Measurements from ENCODE around the gene IFNA21.
"Not testable (repeated sequence)": the region's sequence is repeated elsewhere in the genome, so short reads cannot be mapped to it uniquely, and the experiment has no call there.

The IFNA21 gene

GRCh38 chr9:21166560-21166959 is at the start of gene IFNA21:
TSS of gene IFNA21 (minus strand) at chr9:21166660. CDS start at chr9:21166612, 48 bp downstream.
- not testable (repeated sequence) for DNase-seq (ENCODE audit: low spot score)

GRCh38 chr9:21213411-21214326 is 47.2 kb upstream of the IFNA21 start:
- DNase-seq (ENCODE audit: low spot score): not testable (repeated sequence)

DNA sequence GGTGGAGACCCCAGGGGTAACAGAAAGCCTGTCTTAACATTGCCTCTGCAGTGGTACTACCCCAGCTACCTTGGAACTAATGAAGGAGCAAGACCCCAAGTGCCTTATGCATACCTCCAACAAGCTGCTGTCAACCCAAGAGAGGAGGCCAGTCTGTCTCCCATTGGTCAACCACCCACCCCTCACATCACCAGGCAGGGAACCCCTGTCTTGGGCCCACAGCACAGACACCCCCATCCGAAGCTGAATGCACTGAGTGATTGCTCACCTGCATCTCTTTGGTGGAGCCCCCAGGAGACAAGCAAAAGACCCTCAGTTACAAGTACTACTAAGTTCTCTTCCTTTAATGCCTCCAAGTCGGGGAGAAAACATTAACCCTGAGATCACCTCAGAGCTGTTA is 45.7 kb upstream of the IFNA21 start:
- not testable (repeated sequence) for DNase-seq (ENCODE audit: low spot score)

GRCh38 chr9:21210782-21211181 is 44.3 kb upstream of the IFNA21 start:
- not testable (repeated sequence) for DNase-seq (ENCODE audit: low spot score)

GRCh38 chr9:21210311-21210710 is 43.9 kb upstream of the IFNA21 start:
- no peak for DNase-seq (ENCODE audit: low spot score)

DNA sequence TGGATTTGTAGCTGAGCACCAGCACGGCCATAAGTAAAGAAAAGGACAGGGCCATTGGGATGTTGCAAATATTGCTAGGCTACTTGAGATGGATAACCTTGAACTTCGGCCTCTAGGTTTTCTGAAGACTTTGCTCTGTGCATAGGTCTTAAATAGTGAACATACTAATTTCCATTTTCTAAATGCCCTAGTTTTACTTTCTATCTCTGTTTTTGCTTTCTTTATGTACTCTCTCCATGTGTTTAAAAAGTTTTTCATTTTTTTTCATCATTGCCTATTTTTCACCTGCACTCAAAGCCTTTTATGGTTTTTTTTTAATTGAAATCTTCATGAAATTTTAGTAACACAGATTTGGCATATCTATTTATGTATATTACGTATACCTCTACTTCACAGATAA is 40.6 kb upstream of the IFNA21 start, which contains the start of gene IFNA10:
Gene IFNA10 (minus strand): TSS at position 101 of the 400 bp plus-strand sequence. CDS start 46 bp downstream, at position 55.
- not testable (repeated sequence) for DNase-seq (ENCODE audit: low spot score)

- DNase-seq (ENCODE audit: low spot score): no peak
Observed at GRCh38 chr9:21205204-21205603, 38.7 kb upstream of the IFNA21 start.

GRCh38 chr9:21202105-21202504 is 35.6 kb upstream of the IFNA21 start, which contains the start of gene IFNA7:
TSS of gene IFNA7 (minus strand) at chr9:21202205. CDS start at chr9:21202165, 40 bp downstream.
- DNase-seq (ENCODE audit: low spot score): not testable (repeated sequence)

- DNase-seq (ENCODE audit: low spot score): not testable (repeated sequence)
Observed at GRCh38 chr9:21194867-21195776, 28.7 kb upstream of the IFNA21 start.

DNA sequence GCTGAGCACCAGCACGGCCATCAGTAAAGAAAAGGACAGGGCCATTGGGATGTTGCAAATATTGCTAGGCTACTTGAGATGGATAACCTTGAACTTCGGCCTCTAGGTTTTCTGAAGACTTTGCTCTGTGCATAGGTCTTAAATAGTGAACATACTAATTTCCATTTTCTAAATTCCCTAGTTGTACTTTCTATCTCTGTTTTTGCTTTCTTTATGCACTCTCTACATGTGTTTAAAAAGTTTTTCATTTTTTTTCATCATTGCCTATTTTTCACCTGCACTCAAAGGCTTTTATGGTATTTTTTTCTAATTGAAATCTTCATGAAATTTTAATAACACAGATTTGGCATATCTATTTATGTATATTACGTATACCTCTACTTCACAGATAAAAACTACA is 21.0 kb upstream of the IFNA21 start, which contains the start of gene IFNA4:
Gene IFNA4 (minus strand): TSS at position 101 of the 400 bp plus-strand sequence. CDS start 56 bp downstream, at position 45.
- DNase-seq (ENCODE audit: low spot score): not testable (repeated sequence)

DNA sequence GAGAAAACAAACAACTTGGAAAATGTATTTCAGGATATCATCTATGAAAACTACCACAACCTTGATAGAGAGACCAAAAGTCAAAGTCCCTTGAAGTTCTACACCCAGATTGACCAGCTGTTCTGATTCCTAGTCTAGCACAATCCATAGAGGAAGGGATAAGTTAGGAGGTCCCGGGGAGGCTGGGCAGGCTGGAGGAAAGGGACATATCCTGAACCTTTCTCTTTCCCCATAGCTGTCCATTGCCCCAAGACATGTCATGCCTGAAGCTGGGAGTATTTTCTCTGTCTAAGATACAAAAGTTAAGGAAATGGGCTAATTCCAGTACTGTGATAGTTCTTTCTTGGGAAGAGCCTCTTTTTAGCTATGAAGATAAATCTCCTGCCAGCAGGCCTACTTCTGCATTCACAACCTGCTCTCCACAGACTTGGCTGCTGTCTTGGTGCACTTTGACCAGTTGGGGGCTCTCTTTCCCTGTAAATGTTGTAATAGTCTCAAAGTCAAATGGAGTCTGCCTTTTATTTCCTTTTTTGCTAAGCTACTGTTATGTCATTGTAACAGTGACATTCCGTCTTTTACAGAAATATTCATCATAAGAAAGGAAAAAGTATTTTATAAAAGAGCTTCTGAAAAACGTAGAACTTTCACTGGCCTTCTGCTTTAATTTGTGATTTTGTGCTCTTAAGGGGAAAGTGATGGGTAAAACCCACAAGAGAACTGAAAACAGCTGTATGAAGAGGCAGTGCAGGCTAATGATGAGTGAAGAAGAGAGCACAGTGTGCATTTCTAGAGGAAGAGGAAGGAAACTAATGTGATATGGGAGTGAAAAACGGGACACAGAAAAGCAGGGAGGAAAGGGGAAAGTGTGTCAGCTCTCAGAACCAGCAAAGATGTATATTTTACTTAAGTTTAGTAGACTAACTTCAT is 16.6 kb upstream of the IFNA21 start:
- DNase-seq (ENCODE audit: low spot score): not testable (repeated sequence)

- no peak for DNase-seq (ENCODE audit: low spot score)
Observed at GRCh38 chr9:21174671-21175070, 8.2 kb upstream of the IFNA21 start.

GRCh38 chr9:21172156-21172555 is 5.7 kb upstream of the IFNA21 start:
- no peak for DNase-seq (ENCODE audit: low spot score)

DNA sequence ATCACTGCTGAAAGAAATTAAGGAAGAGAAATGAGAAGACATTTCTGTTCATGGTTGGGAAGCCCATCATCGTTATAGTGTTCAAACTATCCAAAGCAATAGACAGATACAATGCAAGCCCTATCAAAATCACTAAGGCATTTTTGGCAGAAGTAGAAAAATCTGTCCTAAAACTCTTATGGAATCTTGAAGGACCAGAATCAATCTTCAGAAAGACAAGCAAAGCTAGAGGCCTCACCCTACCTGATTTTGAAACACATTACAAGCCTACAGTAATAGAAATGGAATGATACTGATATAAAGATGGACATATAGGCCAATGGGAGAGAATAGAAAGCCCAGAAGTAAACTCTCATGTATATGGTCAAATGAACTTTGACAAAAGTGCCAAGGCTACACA is 4.9 kb upstream of the IFNA21 start:
- no peak for DNase-seq (ENCODE audit: low spot score)

- no peak for DNase-seq (ENCODE audit: low spot score)
Observed at GRCh38 chr9:21165516-21165915, 944 bp downstream of the IFNA21 start.

DNA sequence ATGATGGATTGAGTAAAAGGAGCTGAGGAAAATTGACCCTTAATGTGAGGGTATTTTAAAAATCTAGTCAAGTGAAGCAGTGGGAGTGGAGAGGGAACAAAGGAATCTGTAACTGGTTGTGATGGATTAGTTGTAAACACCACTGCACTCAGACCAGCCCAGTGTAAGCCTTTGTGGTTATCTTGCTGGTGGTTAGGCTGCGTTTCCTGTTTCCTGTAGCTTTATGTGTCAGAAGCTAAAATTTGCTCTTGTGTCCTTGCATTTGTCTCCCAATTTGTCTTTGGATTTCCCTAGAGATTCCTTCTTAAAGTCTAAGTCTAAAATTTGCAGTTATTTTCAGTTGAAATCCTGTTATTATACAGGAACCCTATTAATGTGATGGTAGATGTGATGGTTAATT is 6.3 kb downstream of the IFNA21 start:
- no peak for DNase-seq (ENCODE audit: low spot score)

- no peak for DNase-seq (ENCODE audit: low spot score)
Observed at GRCh38 chr9:21155501-21155900, 11.0 kb downstream of the IFNA21 start.

- no peak for DNase-seq (ENCODE audit: low spot score)
Observed at GRCh38 chr9:21154018-21154608, 12.3 kb downstream of the IFNA21 start.

GRCh38 chr9:21153336-21154017 is 13.0 kb downstream of the IFNA21 start:
- DNase-seq (ENCODE audit: low spot score): no peak

DNA sequence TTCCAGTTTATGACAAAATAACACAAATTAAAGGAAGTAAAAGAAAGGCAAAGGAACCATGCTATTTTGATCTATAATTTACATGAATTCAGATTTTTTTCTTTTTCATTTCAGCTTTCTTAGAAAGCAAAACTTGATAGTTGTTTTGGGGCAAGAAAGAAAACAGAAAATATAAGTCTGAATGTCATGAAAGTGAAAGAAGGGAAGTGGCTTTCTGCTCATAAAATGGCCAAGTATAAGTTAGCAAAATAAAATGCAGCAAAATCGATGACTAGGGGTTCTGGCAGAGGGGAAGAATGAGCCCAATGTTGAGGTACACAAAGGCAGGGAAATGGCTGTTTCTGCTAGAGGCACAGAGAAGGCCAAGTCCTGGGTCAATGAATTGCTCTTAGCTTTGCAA is 21.9 kb downstream of the IFNA21 start:
- no peak for DNase-seq (ENCODE audit: low spot score)

All from hematopoietic multipotent progenitor cell treated with erythropoietin and hydrocortisone succinate and interleukin-3 and kit ligand, for 17 days (in vitro differentiated cells).